Measurements from ENCODE around the gene GMDS. TPM values are rescaled to one million over a fixed set of nuclear protein-coding genes. Genes with fewer than 3 reads are reported as not detected.

GMDS gene
- total and polyA plus RNA-seq, 2 donors (not counting 3 experiments of a cell fraction or from before 2014, with no cell fraction given): 9.8 to 23.5 TPM

- intact Hi-C loops (cut with micrococcal nuclease): no loop called here
- BruUV-seq (replicated peaks): no TSS peak
These were observed 530.1 kb downstream of the GMDS start for GRCh38 chr6:1715336-1715735.

More at GRCh38 chr6:1715336-1715735, 530.1 kb downstream of the GMDS start:
- Histone ChIP-seq H3K4me2 (ENCODE audit: insufficient read depth, low read length) (no peak overlapping the region), H3K79me2 (ENCODE audit: control insufficient read depth, insufficient read depth, low read length) (no peaks in the 10 kb centered on the region), H4K20me1 (replicated peaks; ENCODE audit: control insufficient read depth, extremely low read depth, insufficient read depth, low read length) (no peaks in the 10 kb centered on the region), H3K36me3 (ENCODE audit: control insufficient read depth in 2 of 2, extremely low read depth in 1 of 2, insufficient read depth in 2 of 2, low read length in 2 of 2) (no peaks in the 10 kb centered on the region), H3K9me3 (replicated peaks; ENCODE audit: control insufficient read depth, insufficient read depth, low read length) (no peaks in the 10 kb centered on the region), H3K9me1 (replicated peaks; ENCODE audit: control insufficient read depth, extremely low read depth, insufficient read depth, low read length) (no peaks in the 10 kb centered on the region), H3K27me3 (ENCODE audit: control insufficient read depth in 2 of 2, insufficient read depth in 2 of 2, low read length in 2 of 2) (no peaks in the 10 kb centered on the region), H3K9ac (replicated peaks; ENCODE audit: extremely low read depth, insufficient read depth, low read length) (no peak overlapping the region), H3K4me3 (replicated peaks in 1 of 3; ENCODE audit: insufficient read depth in 1 of 3, low read depth in 1 of 3, low read length in 3 of 3) (no peak overlapping the region), H3K4me1 (ENCODE audit: control insufficient read depth, extremely low read depth, insufficient read depth, low read length) (no peaks in the 10 kb centered on the region), H3K27ac (ENCODE audit: insufficient read depth, low read depth, low read length) (no peak overlapping the region), H2AFZ (ENCODE audit: low read depth, low read length) (no peak overlapping the region)
- dilution Hi-C loops (cut with MboI; ENCODE audit: extremely low pct_ligation_motif_present, low sequenced_read_pairs): no loop called here
- FAIRE-seq: no peak
- no peak for DNase-seq (ENCODE audit: low read depth, low spot score)
- ChIA-PET CTCF (no interaction called here), POLR2A (no interaction called here)
- no peak for TF ChIP-seq POLR2AphosphoS5 (IDR thresholded peaks at IDR 0.05; ENCODE audit: insufficient read depth, low read depth, low read length)
- no peak for TF ChIP-seq POLR2A (IDR thresholded peaks at IDR 0.05; ENCODE audit: low read depth, low read length)
- no peak for TF ChIP-seq FOS (IDR thresholded peaks at IDR 0.05; ENCODE audit: borderline replicate concordance, insufficient read depth, low read length)
- TF ChIP-seq GATA2 (IDR thresholded peaks at IDR 0.05; ENCODE audit: insufficient read depth, insufficient read length, low read depth, low read length): no peak
- TF ChIP-seq MAX (IDR thresholded peaks at IDR 0.05; ENCODE audit: insufficient read depth, insufficient read length): no peak
- no peak for TF ChIP-seq MYC (IDR thresholded peaks at IDR 0.05; ENCODE audit: low read depth, low read length)
- TF ChIP-seq EZH2 (IDR thresholded peaks at IDR 0.05; ENCODE audit: borderline replicate concordance, low read depth, low read length, severe bottlenecking): no peak
- no peak for TF ChIP-seq JUN (IDR thresholded peaks at IDR 0.05; ENCODE audit: borderline replicate concordance, insufficient read depth, insufficient read length, low read depth)
- no peak for TF ChIP-seq CTCF (IDR thresholded peaks at IDR 0.05; ENCODE audit: extremely low read depth in 1 of 2, insufficient read depth in 1 of 2, low read depth in 1 of 2, low read length in 2 of 2)

All from endothelial cell of umbilical vein (primary cell).